CD1c-positive myeloid dendritic cell (primary cell): Measurements from ENCODE around the gene SCGB1D1.

Experiments used
- DNase-seq: peaks from one replicate; pipeline ENCODE4 v3.0.0-alpha.2; 2016; ENCODE audit errors: extremely low spot score

The SCGB1D1 gene, protein sequence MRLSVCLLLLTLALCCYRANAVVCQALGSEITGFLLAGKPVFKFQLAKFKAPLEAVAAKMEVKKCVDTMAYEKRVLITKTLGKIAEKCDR

DNA sequence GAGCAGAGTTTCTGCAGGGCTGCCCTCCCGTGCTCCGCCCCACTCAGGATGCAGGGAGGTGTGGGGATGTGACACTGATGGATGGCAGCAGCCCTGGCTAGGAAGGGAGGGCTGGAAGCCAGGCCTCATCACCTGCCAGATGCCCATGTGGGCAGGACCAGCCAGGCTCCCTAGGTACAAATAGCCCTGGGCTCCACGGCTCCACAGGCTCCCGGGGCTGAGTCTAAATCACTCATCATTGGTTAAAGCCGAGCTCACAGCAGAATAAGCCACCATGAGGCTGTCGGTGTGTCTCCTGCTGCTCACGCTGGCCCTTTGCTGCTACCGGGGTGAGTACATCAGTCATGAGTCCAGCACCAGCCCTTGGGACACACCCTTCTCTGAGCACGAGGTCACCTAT is at the start of gene SCGB1D1:
TSS of gene SCGB1D1 (plus strand) at position 206 of the 400 bp plus-strand sequence. CDS start at position 275, 69 bp downstream.
- DNase-seq: no peak

DNA sequence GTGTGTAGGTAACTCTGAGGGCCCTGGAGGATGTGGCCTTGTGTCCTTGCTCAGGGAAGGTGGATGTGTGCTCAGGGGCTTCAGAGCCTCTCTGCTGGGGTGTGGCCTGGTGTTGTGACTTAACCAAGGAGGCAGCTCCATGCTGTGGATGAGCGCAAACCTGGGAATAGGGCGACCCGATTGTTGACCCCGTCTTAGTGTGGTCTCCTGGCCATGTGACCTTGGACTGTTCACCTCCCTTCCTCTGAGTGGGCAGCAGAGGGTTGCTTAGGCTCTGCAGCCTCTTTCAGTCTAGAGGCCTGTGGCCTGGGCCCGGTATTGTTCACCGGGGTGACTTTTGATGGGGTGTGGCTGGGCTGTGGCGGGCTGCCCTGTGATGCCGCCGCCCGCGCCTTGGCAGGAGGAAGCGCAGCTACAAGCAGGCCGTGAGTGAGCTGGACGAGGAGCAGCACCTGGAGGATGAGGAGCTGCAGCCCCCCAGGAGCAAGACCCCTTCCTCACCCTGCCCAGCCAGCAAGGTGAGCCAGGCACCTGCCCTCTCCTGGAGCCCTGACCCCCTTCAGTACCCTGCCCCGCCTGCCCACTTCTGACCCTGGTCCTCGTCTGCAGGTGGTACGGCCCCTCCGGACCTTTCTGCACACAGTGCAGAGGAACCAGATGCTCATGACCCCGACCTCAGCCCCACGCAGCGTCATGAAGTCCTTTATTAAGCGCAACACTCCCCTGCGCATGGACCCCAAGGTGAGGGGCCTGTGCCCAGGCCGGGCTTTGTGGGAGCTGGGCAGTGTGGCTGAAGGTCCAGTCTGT is 49.5 kb upstream of the SCGB1D1 start:
- DNase-seq: no peak

DNA sequence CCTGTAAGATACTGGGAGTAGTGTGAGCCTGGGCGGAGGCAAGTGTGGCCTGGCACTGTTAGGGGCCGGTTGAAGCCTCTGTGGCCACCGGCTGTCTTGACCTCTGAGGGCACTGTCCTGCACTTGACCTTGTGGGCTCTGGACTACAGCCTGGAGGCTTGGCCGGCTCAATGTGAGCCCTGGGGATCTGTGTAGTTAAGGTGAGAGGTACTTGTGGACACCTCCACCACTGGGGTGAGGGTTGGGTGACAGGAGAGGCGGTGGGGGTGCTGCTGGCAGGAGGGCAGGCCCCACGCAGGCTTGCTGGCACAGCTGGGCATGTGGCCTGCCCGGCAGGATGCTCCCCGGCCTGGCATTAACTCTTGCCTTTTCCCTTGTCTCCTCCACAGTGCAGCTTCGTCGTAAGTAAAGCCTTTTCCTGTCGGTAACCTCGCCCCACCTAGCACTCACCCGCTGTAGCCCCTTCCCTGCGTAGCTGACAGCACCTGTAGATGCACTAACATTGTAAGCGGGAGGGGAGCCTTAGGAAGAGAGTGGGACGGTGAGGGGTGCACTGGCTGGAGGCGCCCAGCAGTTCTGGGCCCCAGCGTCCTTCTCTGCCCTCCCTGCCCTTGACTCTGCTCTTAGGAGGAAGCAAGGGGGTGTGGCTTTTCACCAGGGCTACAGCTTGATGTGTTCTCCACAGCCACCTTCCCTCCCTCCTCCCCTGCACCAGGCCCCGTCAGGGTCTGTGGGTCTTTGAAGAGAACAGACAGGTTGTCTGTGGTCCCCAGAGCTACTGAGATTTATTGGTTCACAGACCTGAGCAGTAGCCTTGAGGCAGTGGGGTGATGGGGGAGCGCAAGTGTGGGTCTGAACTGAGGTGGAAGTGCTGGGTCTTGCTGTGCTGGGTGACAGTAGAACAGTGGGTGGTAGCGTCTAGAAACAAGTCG is 48.6 kb upstream of the SCGB1D1 start:
- no peak for DNase-seq

DNA sequence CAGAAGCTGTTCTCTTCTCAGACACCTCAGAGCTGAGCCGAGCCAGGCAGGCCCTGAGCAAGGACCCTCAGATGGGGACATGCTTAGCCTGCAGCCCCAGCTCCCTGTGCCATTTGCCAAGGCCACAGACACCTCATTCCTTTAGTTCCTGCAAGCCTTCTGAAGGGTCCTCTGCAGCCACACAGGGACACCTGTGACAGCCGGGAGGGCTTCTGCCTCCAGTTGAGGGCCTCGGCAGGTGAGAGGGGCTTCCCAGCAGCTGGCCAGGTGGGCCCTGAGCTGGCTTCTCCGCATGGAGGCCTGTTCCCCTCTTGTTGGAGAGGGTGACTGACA is 48.0 kb upstream of the SCGB1D1 start:
- DNase-seq: no peak

DNA sequence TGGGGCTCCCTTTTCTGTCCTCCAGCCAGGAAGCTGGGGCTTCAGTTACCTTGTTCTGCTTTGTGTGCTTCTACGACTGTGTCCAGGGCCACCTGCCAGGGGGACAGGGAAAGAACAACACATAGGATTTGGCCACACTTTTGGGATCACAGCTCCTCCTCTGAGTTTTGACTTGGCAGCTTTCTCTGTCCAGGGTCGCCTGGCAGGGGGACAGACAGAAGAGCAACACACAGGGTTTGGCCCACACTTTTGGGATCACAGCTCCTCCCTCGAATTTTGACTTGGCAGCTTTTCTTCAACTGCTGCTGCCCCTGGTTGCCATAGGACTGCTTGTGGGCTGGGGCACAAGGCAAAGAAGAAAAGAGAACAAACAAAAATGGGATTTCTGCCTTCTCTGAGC is 47.1 kb upstream of the SCGB1D1 start:
- no peak for DNase-seq

DNA sequence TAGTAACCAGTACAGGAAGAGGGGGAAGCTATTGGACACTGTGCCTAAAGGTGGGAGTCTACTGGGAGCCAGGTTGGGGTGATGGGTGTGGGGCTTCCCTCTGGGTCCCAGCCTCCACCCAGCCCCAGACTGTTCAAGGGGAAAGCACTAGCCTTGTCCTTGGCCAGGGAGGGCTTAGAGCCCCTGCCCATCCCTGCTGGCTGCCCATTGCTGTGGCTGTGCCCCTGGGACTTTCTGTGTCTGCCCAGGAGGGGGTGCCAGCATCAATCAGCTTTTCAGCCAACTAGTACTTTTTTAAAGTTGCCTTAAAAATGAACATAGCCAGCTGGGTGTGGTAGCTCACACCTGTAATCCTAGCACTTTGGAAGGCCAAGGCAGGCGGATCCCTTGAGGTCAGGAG is 46.3 kb upstream of the SCGB1D1 start:
- DNase-seq: no peak

DNA sequence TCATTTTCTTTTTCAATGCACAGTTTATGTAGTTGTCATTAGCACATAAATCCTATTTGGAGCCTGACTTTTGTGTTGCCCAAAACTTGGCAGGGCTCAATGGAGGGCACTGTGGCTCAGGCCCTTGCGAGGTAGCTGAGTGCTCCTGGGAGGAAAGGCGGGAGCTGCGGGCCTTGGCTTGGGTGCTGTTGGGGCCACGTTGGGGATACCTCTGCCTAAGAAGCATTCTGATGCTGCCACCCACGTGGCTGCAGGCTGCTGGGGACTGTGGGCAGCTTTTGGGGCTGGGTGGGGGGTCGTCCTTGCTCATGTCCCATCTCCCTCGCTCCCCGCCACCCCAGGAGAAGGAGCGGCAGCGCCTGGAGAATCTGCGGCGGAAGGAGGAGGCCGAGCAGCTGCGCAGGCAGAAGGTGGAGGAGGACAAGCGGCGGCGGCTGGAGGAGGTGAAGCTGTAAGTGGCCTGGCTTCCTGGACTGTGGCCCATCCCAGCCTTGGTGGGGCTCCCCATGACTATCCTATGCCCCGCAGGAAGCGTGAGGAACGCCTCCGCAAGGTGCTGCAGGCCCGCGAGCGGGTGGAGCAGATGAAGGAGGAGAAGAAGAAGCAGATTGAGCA is 45.3 kb upstream of the SCGB1D1 start:
- no peak for DNase-seq

DNA sequence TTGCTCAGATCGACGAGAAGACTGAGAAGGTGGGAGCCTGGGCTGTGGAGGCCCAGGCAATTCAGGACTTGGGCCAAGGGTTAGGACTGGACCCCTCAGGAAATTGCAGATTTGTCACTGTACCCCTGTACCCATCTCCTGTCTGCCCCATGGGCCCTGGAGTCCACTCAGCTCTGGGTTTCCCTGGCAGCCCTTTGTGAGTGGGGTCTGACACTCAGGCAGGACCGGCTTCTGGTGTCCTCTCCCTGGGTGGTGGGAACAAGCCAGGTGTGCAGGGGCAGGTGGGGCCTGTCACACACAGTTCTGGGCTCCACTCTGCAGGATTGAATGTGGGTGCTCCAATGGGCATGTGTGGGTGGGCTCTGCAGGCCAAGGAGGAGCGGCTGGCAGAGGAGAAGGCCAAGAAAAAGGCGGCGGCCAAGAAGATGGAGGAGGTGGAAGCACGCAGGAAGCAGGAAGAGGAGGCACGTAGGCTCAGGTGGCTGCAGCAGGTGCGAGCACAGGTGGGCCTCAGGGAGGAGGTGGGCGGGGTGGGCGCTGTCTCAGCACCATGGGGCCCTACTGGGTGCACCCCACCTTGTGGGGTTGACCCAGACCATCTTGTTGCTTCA is 44.6 kb upstream of the SCGB1D1 start:
- no peak for DNase-seq

DNA sequence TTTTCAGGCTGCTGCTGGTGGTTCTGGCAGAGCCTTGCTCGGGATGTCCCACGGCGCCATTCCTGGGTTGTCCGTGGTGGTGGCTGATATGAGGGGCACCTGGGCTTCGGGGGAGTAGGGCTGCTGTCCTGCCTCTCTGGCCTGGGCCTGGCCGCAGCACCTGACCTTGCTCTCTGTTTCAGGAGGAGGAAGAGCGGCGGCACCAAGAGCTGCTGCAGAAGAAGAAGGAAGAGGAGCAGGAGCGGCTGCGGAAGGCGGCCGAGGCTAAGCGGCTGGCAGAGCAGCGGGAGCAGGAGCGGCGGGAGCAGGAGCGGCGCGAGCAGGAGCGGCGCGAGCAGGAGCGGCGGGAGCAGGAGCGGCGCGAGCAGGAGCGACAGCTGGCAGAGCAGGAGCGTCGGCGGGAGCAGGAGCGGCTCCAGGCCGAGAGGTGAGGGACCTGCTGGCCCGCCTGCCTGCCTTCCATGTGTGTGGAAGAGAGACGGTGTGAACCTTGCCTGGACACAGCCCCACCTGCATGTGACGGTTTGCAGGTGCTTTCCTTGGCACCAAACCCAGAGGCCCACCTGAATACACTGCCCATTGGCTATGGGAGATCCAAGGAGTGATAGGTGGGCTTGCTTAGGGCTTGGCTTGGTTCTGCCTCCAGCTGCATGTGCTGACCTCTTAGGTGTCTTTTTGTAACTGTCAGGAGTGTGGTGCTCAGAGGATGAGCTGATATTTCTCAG is 43.4 kb upstream of the SCGB1D1 start:
- DNase-seq: no peak

DNA sequence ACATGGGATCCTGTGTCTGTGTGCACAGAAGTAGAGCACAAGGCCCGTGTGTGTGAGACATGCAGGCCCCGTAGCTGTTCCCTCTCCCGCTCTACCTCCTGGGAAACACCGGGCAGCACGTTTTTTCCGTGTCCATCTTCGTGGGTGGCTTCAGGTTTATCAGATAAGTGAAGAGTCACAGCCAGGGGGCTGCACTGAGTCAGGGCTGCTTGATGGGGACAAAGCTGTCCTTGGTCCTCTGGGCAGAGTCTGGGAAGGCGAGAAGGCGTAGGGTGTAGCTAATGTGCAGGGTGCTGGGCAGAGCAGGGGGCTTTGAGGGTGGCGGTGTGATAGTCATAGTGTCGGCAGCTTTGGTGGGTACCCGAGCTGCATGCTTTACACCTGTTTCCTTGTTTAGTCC is 42.5 kb upstream of the SCGB1D1 start:
- no peak for DNase-seq

DNA sequence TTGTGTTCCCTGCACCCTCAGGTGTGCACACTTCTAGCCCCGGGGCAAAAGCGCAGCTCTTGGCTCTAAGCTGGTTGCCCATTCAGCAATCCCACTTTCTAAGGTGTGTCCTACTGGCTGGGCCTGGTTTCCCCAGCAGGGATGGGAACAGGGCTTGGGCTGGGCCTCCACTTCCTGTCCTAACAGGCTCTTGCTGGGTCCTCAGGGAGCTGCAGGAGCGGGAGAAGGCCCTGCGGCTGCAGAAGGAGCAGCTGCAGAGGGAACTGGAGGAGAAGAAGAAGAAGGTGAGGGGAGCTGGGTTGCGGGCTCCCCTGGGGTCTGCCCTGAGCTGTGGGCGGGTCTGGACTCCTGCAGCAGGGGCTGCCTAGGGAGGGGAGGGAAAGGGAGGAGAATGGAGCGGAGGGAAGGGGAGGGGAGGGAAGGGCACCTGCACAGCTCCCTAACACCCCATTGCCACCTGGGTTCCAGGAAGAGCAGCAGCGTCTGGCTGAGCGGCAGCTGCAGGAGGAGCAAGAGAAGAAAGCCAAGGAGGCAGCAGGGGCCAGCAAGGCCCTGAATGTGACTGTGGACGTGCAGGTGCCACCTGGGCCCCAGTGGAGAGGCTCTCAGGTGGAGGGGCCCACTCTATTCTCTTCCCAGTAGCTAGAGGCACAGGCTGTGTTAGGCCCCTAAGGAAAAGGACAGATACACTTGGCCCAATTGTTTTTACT is 41.6 kb upstream of the SCGB1D1 start:
- no peak for DNase-seq

DNA sequence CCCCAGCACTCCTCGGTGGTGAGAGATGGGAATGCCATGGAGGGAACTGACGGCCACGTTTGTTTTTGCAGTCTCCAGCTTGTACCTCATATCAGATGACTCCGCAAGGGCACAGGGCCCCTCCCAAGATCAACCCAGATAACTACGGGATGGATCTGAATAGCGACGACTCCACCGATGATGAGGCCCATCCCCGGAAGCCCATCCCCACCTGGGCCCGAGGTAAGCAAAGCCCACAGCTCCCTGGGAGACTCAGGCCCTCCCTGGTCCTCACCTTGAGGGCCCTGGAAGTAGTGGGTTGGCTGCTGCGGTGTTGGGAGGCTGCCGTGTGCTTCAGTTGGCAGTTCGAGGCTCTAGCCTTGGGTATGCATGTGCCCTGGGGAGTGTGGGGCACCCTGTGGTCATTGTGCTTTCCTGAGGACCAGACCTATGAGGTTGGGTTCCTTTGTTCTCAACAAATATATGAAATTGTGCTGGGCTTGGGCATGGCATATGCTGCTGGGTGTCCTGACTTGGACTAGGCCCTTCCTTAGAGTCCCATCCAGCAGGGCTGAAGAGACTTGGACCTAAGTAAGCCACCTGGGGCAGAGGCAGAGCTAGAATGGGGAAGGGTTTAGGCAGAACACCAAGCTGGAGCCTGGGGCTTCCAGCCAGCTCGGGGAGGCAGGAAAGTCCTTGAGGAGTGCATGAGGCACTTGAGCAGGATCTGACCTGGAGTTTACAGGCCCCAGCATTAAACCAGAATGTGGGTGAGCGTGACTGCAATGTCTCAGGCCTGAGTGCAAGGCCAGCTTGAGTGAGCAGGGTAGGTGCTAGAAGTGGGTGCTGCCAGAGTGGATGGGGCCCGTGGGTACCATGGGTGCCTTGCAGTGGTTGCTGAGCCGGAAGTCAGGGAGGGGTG is 39.8 kb upstream of the SCGB1D1 start:
- DNase-seq: no peak

DNA sequence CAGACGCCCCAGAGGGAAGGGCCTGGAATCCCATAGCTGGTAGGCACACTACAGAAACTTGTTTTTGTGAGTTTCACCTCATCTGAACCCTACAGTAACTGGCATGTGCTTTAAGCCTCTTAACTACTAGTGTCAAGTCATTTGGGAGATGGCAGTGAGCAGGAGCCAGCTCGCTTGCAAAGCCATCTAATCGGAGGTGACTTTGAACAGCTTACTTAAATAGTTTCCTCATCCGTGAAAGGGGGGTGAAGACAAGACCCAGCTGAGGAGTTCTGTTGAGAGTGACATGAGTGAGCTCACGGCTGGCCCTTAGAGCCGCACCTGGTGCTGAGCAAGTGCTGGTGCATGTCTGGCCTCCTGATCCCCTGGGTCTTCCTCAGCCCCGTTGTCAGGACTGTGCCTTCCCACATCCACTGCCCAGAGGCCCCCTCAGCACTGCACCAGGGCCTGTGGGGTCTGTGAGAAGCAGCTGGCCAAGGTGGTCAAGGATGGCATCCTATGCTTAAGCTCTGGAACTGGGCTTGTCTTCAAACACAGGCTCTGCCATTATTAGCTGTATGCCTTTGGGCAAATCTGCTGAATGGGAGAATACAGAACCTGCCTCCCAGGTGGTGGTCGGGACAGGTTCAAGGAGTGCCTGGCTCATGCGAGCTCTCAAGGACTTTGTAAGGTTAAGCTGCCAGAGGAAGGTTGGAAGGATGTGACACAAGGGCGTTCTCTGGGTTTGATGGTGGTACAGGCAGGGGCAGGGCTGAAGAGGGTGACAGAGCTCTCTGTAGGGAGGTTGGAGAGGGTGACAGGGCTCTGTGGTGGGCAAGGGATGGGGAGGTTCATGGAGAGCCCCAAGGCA is 38.9 kb upstream of the SCGB1D1 start:
- DNase-seq: no peak

DNA sequence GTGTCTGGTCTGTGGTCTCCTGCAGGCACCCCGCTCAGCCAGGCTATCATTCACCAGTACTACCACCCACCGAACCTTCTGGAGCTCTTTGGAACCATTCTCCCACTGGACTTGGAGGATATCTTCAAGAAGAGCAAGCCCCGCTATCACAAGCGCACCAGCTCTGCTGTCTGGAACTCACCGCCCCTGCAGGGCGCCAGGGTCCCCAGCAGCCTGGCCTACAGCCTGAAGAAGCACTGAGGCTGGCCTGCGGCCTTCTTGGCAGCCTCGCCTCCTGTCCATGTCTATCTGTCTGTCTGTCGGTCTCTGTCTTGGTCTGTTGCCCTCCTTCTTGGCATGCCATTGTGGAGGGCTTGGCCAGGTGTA is 38.3 kb upstream of the SCGB1D1 start:
- DNase-seq: no peak

DNA sequence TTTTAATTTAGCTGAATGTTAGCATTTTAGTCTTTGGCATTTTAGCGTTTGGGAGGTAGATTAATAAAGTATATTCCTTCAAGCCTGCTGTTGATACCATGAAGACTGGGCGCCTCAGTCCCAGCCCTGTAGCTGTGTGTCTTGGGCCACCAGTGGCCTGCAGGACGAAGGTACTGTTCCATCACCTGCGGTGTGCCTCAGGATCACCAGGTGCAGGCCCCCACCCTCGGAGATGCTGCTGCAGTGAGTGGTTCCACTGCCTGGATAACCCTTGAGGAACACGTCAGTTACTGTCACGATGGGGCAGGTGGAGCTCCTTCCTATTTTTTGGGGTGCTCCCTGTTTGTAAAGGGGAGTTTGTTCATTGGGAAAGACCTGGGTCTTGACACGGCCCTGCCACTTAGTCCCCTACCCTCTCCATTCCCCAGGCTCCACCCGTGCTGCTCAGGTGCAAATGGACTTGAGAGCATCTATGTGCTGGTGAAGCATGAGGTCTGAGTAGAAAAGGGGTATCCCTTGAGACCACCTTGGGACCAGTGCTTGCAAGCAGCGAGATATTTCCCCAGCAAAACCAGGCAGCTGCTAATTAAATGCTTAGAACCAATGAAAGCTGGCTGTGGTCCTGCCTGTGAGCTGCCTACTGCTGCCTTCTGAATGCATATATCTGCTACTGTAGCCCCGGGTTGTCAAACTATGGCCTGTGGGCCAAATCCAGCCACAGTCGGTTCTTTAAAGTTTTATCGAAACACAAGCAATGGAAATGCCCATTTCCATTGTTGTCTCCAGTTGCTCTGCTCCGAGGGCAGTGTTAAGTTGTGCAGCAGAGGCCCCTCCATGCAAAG is 37.5 kb upstream of the SCGB1D1 start:
- no peak for DNase-seq

DNA sequence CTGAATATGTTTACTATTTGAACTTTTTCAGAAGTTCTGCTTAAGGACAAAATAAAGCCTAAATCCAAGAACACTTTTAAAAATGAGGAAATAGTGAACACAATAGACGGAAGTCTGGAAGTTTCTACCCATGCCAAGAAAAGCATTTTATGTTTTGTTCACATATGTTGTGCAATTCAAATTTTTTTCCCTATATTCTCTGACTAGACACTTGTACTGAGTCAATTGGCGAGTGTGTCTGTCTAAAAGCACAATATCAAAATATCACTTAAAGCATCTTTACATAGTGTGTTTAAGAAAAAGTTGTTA is 37.0 kb upstream of the SCGB1D1 start:
- peak; percentile 13 for DNase-seq

DNA sequence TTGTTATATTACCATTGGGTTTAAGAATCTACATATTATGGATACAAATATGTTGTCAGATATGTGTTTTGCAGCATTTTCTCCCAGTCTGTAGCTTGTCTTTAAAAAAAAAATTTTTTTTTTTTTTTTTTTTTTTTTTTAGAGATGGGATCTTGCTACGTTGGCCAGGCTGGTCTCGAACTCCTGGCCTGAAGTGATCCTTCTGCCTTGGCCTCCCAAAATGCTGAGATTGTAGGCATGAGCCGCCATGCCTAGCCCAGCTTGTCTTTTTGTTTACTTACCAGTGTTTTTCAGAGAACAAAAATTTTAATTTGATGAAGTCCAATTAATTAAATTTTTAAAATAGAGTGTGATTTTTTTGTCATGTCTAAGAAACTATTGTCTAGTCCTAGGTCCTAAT is 36.4 kb upstream of the SCGB1D1 start:
- no peak for DNase-seq

DNA sequence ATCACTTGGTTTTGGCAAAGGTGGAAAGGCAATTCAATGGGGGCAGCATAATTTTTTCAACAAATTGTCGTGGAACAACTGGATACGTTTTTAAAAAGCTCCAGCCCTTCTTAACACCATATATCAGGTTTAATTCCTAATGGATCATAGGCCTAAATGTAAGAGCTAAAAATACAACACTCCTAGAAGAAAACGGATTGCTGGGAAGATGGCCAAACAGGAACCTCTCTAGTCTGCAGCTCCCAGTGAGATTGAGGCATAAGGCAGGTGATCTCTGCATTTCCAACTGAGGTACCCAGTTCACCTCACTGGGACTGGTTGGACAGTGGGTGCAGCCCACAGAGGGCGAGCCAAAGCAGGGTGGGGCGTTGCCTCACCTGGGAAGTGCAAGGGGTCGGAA is 32.4 kb upstream of the SCGB1D1 start:
- DNase-seq: no peak
